Measurements from ENCODE around the gene CYB5B. TPM values are rescaled to one million over a fixed set of nuclear protein-coding genes. Genes with fewer than 3 reads are reported as not detected.
A peak's percentile ranks its signal among the peaks of the same experiment; 100 is the strongest.

CYB5B gene
- total and polyA plus RNA-seq, 2 experiments from 2014 or later: 60.5 to 116 TPM

GRCh38 chr16:69378760-69379159 lies 45.7 kb upstream of the CYB5B start:
- TF ChIP-seq EZH2 (IDR thresholded peaks at IDR 0.05; ENCODE audit: borderline replicate concordance) (no peak), EZH2phosphoT487 (IDR thresholded peaks at IDR 0.05; ENCODE audit: low read depth, severe bottlenecking, unreplicated experiment) (no peak), CTCF (IDR thresholded peaks at IDR 0.05; ENCODE audit: poor library complexity) (no peak)
- H3K4me2 ChIP-seq: no peak overlapping the region
- no peaks in the 10 kb centered on the region for H3K36me3 ChIP-seq (replicated peaks; ENCODE audit: insufficient read depth, low read depth)
- H3K9me2 ChIP-seq (replicated peaks; ENCODE audit: insufficient read depth): no peaks in the 10 kb centered on the region
- H3K4me3 ChIP-seq: no peak overlapping the region
- no peak overlapping the region for H2AFZ ChIP-seq
- H3K79me2 ChIP-seq: peaks cover 43% of the 10 kb centered on the region
- H4K20me1 ChIP-seq (ENCODE audit: insufficient read depth, poor library complexity, severe bottlenecking): peaks cover under 1% of the 10 kb centered on the region
- no peaks in the 10 kb centered on the region for H3K27me3 ChIP-seq
- no peak overlapping the region for H3K27ac ChIP-seq
- DNase-seq (ENCODE audit: low spot score): no peak
- peaks cover 5% of the 10 kb centered on the region for H3K4me1 ChIP-seq (ENCODE audit: insufficient read depth)
- no peaks in the 10 kb centered on the region for H3K9me3 ChIP-seq (ENCODE audit: low read depth)
- 97% methylated on average over 1 of the region's 1 CpG for WGBS (ENCODE audit: low lambda C conversion rate, missing lambda C conversion rate)

GRCh38 chr16:69381231-69381630 lies 43.2 kb upstream of the CYB5B start:
- 98% methylated on average over 2 of the region's 2 CpGs for WGBS (ENCODE audit: low lambda C conversion rate, missing lambda C conversion rate)
- no peak overlapping the region for H3K4me2 ChIP-seq
- no peak overlapping the region for H2AFZ ChIP-seq
- no peaks in the 10 kb centered on the region for H3K9me3 ChIP-seq (ENCODE audit: low read depth)
- no peaks in the 10 kb centered on the region for H3K27me3 ChIP-seq
- no peaks in the 10 kb centered on the region for H3K9me2 ChIP-seq (replicated peaks; ENCODE audit: insufficient read depth)
- peaks cover 49% of the 10 kb centered on the region for H3K79me2 ChIP-seq
- peaks cover 12% of the 10 kb centered on the region for H3K4me1 ChIP-seq (ENCODE audit: insufficient read depth)
- no peak overlapping the region for H3K27ac ChIP-seq
- H3K36me3 ChIP-seq (replicated peaks; ENCODE audit: insufficient read depth, low read depth): no peaks in the 10 kb centered on the region
- H4K20me1 ChIP-seq (ENCODE audit: insufficient read depth, poor library complexity, severe bottlenecking): no peaks in the 10 kb centered on the region
- H3K4me3 ChIP-seq: no peak overlapping the region
- no peak for DNase-seq (ENCODE audit: low spot score)
- TF ChIP-seq CTCF (IDR thresholded peaks at IDR 0.05; ENCODE audit: poor library complexity) (no peak), EZH2phosphoT487 (IDR thresholded peaks at IDR 0.05; ENCODE audit: low read depth, severe bottlenecking, unreplicated experiment) (no peak), EZH2 (IDR thresholded peaks at IDR 0.05; ENCODE audit: borderline replicate concordance) (no peak)

- Histone ChIP-seq H2AFZ (no peak overlapping the region), H3K27me3 (no peaks in the 10 kb centered on the region), H3K27ac (no peak overlapping the region), H3K4me2 (no peak overlapping the region), H4K20me1 (ENCODE audit: insufficient read depth, poor library complexity, severe bottlenecking) (no peaks in the 10 kb centered on the region), H3K79me2 (peaks cover 51% of the 10 kb centered on the region), H3K9me3 (ENCODE audit: low read depth) (no peaks in the 10 kb centered on the region), H3K4me3 (no peak overlapping the region), H3K36me3 (replicated peaks; ENCODE audit: insufficient read depth, low read depth) (no peaks in the 10 kb centered on the region), H3K4me1 (ENCODE audit: insufficient read depth) (peaks cover 12% of the 10 kb centered on the region), H3K9me2 (replicated peaks; ENCODE audit: insufficient read depth) (no peaks in the 10 kb centered on the region)
- no peak for TF ChIP-seq EZH2phosphoT487 (IDR thresholded peaks at IDR 0.05; ENCODE audit: low read depth, severe bottlenecking, unreplicated experiment)
- no peak for TF ChIP-seq CTCF (IDR thresholded peaks at IDR 0.05; ENCODE audit: poor library complexity)
- no peak for TF ChIP-seq EZH2 (IDR thresholded peaks at IDR 0.05; ENCODE audit: borderline replicate concordance)
- DNase-seq (ENCODE audit: low spot score): no peak
- 95% methylated on average over 2 of the region's 2 CpGs for WGBS (ENCODE audit: low lambda C conversion rate, missing lambda C conversion rate)
Measured at GRCh38 chr16:69382421-69382820, 42.0 kb upstream of the CYB5B start.

GRCh38 chr16:69384974-69385373 lies 39.4 kb upstream of the CYB5B start:
- Histone ChIP-seq H4K20me1 (ENCODE audit: insufficient read depth, poor library complexity, severe bottlenecking) (no peaks in the 10 kb centered on the region), H3K79me2 (peaks cover 51% of the 10 kb centered on the region), H3K9me2 (replicated peaks; ENCODE audit: insufficient read depth) (no peaks in the 10 kb centered on the region), H3K9me3 (ENCODE audit: low read depth) (no peaks in the 10 kb centered on the region), H2AFZ (peak overlapping the region; percentile 53), H3K36me3 (replicated peaks; ENCODE audit: insufficient read depth, low read depth) (no peaks in the 10 kb centered on the region), H3K27ac (peak overlapping the region; percentile 76), H3K4me3 (peak overlapping the region; percentile 41), H3K4me2 (peak overlapping the region; percentile 76), H3K27me3 (no peaks in the 10 kb centered on the region), H3K4me1 (ENCODE audit: insufficient read depth) (peaks cover 12% of the 10 kb centered on the region)
- TF ChIP-seq EZH2 (IDR thresholded peaks at IDR 0.05; ENCODE audit: borderline replicate concordance) (no peak), EZH2phosphoT487 (IDR thresholded peaks at IDR 0.05; ENCODE audit: low read depth, severe bottlenecking, unreplicated experiment) (no peak), CTCF (IDR thresholded peaks at IDR 0.05; ENCODE audit: poor library complexity) (no peak)
- DNase-seq (ENCODE audit: low spot score): no peak
- WGBS (ENCODE audit: low lambda C conversion rate, missing lambda C conversion rate): 10% methylated on average over 6 of the region's 6 CpGs
